GM21619 (cell line): ENCODE data around the gene ANKRD52.
A peak's percentile ranks its signal among the peaks of the same experiment; 100 is the strongest.
"Not testable (repeated sequence)": the region's sequence is repeated elsewhere in the genome, so short reads cannot be mapped to it uniquely, and the experiment has no call there.

ENCODE experiments used
- ATAC-seq: cut with Tn5 transposase; IDR thresholded peaks from one replicate; pipeline ENCODE4 v1.9.1; 2021; ENCODE audit not compliant: unreplicated experiment

ANKRD52 gene

GRCh38 chr12:56258068-56258819, at the start of gene ANKRD52:
Gene ANKRD52 (minus strand): TSS chr12:56258384. CDS start chr12:56258269, 115 bp downstream.
- ATAC-seq: peak; percentile 87

GRCh38 chr12:56307221-56307965, 49.2 kb upstream of the ANKRD52 start:
- ATAC-seq: no peak

- ATAC-seq: no peak
These were observed 46.8 kb upstream of the ANKRD52 start for GRCh38 chr12:56304872-56305590.

- no peak for ATAC-seq
These were observed 46.1 kb upstream of the ANKRD52 start for GRCh38 chr12:56304276-56304675.

- ATAC-seq: no peak
These were observed 42.7 kb upstream of the ANKRD52 start for GRCh38 chr12:56300644-56301464.

- peak; percentile 94 for ATAC-seq
These were observed 41.9 kb upstream of the ANKRD52 start, which contains the start of gene CS for GRCh38 chr12:56299853-56300643. Gene CS (minus strand): TSS chr12:56300330. CDS start chr12:56300201, 129 bp downstream.

GRCh38 chr12:56299308-56299852, 41.2 kb upstream of the ANKRD52 start:
- ATAC-seq: no peak

GRCh38 chr12:56298828-56299227, 40.6 kb upstream of the ANKRD52 start:
- ATAC-seq: no peak

- ATAC-seq: no peak
These were observed 39.2 kb upstream of the ANKRD52 start for GRCh38 chr12:56297400-56297799.

- no peak for ATAC-seq
These were observed 38.1 kb upstream of the ANKRD52 start for GRCh38 chr12:56296295-56296694.

- ATAC-seq: no peak
These were observed 35.6 kb upstream of the ANKRD52 start for GRCh38 chr12:56293795-56294194.

- no peak for ATAC-seq
These were observed 30.7 kb upstream of the ANKRD52 start for GRCh38 chr12:56288705-56289387.

GRCh38 chr12:56286044-56286830, 28.1 kb upstream of the ANKRD52 start:
- ATAC-seq: no peak

- ATAC-seq: not testable (repeated sequence)
These were observed 26.1 kb upstream of the ANKRD52 start for GRCh38 chr12:56284263-56284662.

- no peak for ATAC-seq
These were observed 24.4 kb upstream of the ANKRD52 start for GRCh38 chr12:56282579-56282978.

- ATAC-seq: no peak
These were observed 23.8 kb upstream of the ANKRD52 start for GRCh38 chr12:56282030-56282429.

GRCh38 chr12:56280849-56281248, 22.7 kb upstream of the ANKRD52 start:
- ATAC-seq: no peak

- no peak for ATAC-seq
These were observed 20.7 kb upstream of the ANKRD52 start for GRCh38 chr12:56278905-56279304.
